ENCODE data around the gene PCBP3. TPM values are rescaled to one million over a fixed set of nuclear protein-coding genes. Genes with fewer than 3 reads are reported as not detected.
"Not testable (repeated sequence)": the region's sequence is repeated elsewhere in the genome, so short reads cannot be mapped to it uniquely, and the experiment has no call there.

The PCBP3 gene
- total RNA-seq, 1 donor from 2014 or later = 8.2 TPM

DNA sequence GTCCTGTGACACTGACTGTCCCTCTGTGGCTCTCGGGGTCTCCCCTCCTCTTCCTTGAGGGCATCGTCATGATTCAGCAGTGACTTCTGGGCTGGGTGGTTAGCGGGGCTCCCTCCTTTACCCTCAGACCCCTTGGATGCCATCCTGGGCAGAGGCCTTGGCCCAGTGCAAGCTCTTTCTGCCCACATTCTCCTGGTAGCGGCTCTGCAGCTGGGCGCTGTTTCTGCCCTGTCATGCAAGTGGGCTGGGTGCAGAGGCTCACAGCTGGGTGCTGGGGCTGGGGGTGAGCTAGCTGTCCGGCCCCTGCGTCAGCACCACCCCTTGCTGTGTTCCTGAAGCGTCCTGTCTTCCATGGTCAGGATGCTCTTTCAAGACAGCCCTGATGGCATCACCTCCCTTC, 158.5 kb downstream of the PCBP3 start:
- no peak for DNase-seq (ENCODE audit: low spot score)
- no peaks in the 10 kb centered on the region for H3K9me3 Mint-ChIP-seq
- intact Hi-C loops (cut with micrococcal nuclease) = no loop called here
- no peaks in the 10 kb centered on the region for H3K4me1 Mint-ChIP-seq (ENCODE audit: low read depth)
- no peak overlapping the region for H3K4me3 Mint-ChIP-seq
- H3K36me3 Mint-ChIP-seq (ENCODE audit: low read depth) = no peaks in the 10 kb centered on the region
- H3K27me3 Mint-ChIP-seq (ENCODE audit: insufficient read depth) = no peaks in the 10 kb centered on the region
- no peak overlapping the region for H3K27ac Mint-ChIP-seq

DNA sequence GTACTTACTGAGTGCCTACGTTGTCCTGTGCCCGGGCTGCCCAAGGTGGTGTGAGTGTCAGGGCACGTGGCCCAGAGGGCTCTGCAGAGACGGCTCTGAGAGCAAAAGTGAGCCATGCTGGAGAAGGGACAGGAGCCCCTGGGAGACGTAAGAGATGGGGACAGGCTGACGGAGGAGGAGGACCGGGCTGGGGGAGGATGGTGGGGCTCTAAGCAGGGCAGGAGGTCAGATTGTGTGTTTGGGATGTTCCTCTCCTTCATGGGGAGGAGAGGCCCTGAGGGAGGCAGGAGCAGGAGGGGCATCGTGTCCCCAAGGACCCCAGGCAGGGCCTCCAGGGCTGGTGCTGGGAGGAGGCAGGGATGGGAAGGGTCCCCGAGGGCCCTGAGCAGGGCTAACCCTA, 158.9 kb downstream of the PCBP3 start:
- no peaks in the 10 kb centered on the region for H3K36me3 Mint-ChIP-seq (ENCODE audit: low read depth)
- H3K9me3 Mint-ChIP-seq = no peaks in the 10 kb centered on the region
- no peak for DNase-seq (ENCODE audit: low spot score)
- no peaks in the 10 kb centered on the region for H3K4me1 Mint-ChIP-seq (ENCODE audit: low read depth)
- no peaks in the 10 kb centered on the region for H3K27me3 Mint-ChIP-seq (ENCODE audit: insufficient read depth)
- H3K4me3 Mint-ChIP-seq = no peak overlapping the region
- intact Hi-C loops (cut with micrococcal nuclease) = no loop called here
- no peak overlapping the region for H3K27ac Mint-ChIP-seq

DNA sequence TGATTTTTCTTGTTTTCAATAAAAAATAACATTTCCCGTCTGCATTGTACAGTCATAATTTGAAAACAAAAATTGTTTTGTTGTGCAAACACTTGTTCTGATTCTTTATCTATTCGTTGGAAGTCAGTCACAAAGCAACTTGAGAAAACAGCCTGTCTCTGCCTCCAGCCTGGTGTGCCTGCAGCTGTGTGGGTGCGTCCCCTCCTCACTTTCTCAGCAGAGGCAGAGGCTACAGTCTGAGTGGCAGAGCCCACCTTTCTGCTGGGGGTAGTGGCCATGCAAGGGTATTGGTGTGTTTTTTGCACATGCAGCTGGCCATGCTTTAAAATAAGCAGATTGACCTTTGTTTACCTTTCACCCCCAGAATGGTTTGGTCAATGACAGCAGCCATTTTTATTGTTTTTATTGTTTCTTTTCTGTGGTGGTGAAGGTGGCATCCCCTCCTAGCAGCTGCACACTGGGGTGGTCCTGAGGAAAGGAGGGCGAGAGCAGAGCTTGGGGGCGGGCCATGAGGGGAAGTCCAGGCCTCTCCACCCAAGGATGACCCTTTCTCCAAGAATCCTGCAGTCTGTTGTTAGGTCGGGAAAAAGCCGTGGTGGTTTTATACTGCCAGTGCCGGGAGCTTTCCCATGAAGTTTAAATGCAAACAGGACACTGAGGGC, 159.6 kb downstream of the PCBP3 start:
- H3K36me3 Mint-ChIP-seq (ENCODE audit: low read depth) = no peaks in the 10 kb centered on the region
- no peak overlapping the region for H3K27ac Mint-ChIP-seq
- no peak overlapping the region for H3K4me3 Mint-ChIP-seq
- H3K9me3 Mint-ChIP-seq = no peaks in the 10 kb centered on the region
- DNase-seq (ENCODE audit: low spot score) = no peak
- intact Hi-C loops (cut with micrococcal nuclease) = no loop called here
- no peaks in the 10 kb centered on the region for H3K27me3 Mint-ChIP-seq (ENCODE audit: insufficient read depth)
- H3K4me1 Mint-ChIP-seq (ENCODE audit: low read depth) = no peaks in the 10 kb centered on the region

DNA sequence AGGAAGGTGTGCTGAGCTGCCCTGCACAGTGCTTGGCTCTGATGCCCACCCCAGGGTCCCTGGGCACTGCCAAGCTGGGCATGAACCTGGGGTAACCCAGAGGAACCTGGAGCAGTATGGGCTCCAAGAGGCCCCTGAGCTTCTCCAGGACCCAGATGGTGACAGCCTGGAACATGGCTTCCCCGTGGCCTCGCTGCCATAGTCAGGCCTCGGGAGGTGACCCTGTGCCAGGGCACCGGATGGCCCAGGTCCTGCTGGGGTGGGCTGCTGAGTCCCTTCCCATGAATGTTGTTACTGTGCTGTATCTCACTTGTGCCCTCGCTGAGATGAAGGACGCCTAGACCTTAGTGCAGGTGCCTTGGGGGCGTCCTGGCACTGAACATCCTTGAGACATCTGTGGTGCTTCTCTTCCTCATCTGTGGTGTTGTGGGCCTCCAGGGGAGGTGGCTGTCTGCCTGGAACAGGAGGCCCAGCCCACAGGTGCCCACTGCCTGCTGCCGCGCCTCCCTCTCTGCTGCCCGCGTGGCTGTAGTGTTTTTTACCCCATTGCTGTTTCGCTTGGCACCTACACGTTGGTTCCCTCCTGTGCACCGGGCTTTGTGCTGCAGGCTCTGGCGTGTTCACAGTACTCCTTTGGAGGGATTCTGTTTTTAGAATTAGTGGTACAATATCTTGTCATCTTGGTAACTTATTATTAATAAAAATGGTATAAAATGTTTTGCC, 160.3 kb downstream of the PCBP3 start:
- no peaks in the 10 kb centered on the region for H3K9me3 Mint-ChIP-seq
- DNase-seq (ENCODE audit: low spot score) = no peak
- no peaks in the 10 kb centered on the region for H3K36me3 Mint-ChIP-seq (ENCODE audit: low read depth)
- no peaks in the 10 kb centered on the region for H3K27me3 Mint-ChIP-seq (ENCODE audit: insufficient read depth)
- H3K4me3 Mint-ChIP-seq = no peak overlapping the region
- intact Hi-C loops (cut with micrococcal nuclease) = no loop called here
- no peak overlapping the region for H3K27ac Mint-ChIP-seq
- H3K4me1 Mint-ChIP-seq (ENCODE audit: low read depth) = no peaks in the 10 kb centered on the region

DNA sequence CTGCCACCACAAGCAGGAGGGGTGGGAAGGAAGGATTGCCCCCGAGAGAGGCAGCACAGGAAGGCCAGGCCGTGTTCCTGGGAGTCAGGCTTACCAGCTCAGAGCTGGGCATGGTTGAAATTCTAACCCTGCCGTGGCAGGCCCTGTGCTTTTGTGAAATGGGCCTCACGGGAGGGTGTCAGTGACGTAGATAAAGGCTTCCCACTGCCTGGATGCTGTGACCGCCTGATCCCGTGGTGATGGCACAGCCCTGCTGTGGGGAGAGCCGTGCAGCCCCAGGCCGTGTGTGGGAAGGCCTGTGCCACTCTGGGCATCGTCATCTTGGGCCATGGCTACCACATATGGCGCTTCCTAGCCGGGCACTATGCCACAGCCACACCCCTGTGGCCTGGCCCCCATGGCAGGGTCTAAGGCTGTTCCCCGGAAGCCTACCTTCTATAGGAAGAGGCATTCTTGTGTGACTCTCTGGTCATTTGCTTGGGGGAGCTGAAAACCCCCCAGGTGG, 161.3 kb downstream of the PCBP3 start:
- Mint-ChIP-seq H3K36me3 (ENCODE audit: low read depth) (no peaks in the 10 kb centered on the region), H3K4me1 (ENCODE audit: low read depth) (no peaks in the 10 kb centered on the region), H3K27me3 (ENCODE audit: insufficient read depth) (no peaks in the 10 kb centered on the region), H3K4me3 (no peak overlapping the region), H3K9me3 (no peaks in the 10 kb centered on the region), H3K27ac (no peak overlapping the region)
- intact Hi-C loops (cut with micrococcal nuclease) = no loop called here
- no peak for DNase-seq (ENCODE audit: low spot score)

DNA sequence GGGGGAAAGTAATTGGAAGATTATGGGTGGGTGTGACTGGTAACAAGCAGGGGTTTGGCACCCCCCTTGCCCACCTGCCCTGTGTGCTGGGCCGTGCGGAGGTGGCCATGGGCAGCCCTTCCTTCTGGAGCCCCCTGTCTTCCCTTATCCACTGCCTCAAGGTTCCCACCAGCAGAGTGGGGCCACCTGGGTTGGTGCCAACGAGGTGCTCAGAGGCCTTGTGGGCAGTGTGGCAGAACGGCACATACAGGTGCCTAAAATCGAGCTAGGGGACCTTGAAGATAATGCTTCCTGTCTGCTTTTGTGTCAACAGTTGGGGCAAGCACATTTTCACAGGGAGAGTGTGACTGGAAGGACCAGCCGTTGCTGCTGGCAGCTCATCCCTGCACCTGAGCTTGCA, 161.8 kb downstream of the PCBP3 start:
- intact Hi-C loops (cut with micrococcal nuclease) = no loop called here

DNA sequence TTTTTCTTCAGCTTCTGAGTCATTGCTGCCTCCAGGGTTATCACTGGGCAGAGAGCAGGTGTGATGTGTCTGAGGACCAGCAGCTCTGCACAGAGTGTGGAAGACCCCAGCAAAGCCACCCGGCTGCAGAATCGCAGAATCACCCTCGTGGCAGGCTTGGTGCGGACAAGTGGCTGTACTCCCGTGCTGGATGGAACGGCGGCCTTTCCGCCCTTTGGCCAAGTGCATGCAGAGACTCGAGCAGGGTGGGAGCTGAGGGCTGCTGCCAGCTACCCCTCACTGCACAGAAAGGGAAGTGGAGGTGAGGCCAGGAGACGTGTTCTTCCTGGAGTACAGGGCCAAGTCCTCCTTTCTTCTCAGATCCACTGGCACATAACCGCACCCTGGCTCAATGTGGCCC, 162.5 kb downstream of the PCBP3 start:
- Mint-ChIP-seq H3K27ac (no peak overlapping the region), H3K4me1 (ENCODE audit: low read depth) (no peaks in the 10 kb centered on the region), H3K9me3 (no peaks in the 10 kb centered on the region), H3K27me3 (ENCODE audit: insufficient read depth) (no peaks in the 10 kb centered on the region), H3K36me3 (ENCODE audit: low read depth) (no peaks in the 10 kb centered on the region), H3K4me3 (no peak overlapping the region)
- DNase-seq (ENCODE audit: low spot score) = no peak
- intact Hi-C loops (cut with micrococcal nuclease) = no loop called here

More for the DNA sequence above, 161.8 kb downstream of the PCBP3 start:
- no peaks in the 10 kb centered on the region for H3K4me1 Mint-ChIP-seq (ENCODE audit: low read depth)
- H3K4me3 Mint-ChIP-seq = no peak overlapping the region
- H3K27me3 Mint-ChIP-seq (ENCODE audit: insufficient read depth) = no peaks in the 10 kb centered on the region
- H3K27ac Mint-ChIP-seq = no peak overlapping the region
- DNase-seq (ENCODE audit: low spot score) = no peak
- H3K36me3 Mint-ChIP-seq (ENCODE audit: low read depth) = no peaks in the 10 kb centered on the region
- H3K9me3 Mint-ChIP-seq = no peaks in the 10 kb centered on the region

DNA sequence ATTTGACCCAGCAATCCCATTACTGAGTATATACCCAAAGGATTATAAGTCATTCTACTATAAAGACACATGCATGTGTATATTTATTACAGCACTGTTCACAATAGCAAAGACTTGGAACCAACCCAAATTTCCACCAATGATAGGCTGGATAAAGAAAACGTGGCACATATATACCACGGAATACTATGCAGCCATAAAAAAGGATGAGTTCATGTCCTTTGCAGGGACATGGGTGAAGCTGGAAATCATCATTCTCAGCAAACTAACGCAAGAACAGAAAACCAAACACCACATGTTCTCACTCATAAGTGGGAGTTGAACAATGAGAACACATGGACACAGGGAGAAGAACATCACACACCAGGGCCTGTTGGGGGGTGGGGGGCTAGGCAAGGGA, 165.1 kb downstream of the PCBP3 start:
- H3K27ac Mint-ChIP-seq; intact Hi-C loops (cut with micrococcal nuclease); H3K9me3 Mint-ChIP-seq: not testable (repeated sequence)

DNA sequence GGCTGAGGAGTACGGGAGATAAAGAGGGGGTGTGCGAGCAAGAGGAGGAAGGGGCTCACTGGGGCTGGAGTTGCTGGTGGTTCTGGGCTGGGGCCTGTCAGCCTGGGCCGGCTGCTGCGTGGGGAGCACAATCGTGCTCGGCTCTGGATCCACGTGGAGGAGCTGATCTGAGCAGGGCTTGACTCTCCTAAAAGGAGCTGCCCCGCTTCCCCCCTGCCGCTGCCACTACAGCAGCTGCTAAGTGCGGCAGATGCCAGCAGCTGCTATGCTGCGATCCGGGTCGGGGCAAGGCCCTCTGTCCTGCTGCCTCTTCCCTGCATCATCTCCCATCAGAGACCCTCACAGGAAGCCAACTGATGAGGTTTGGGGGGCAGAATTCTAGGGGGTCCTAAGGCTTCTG, 165.9 kb downstream of the PCBP3 start:
- H3K4me1 Mint-ChIP-seq (ENCODE audit: low read depth) = no peaks in the 10 kb centered on the region
- intact Hi-C loops (cut with micrococcal nuclease) = no loop called here
- H3K4me3 Mint-ChIP-seq = no peak overlapping the region
- DNase-seq (ENCODE audit: low spot score) = no peak
- peaks cover 3% of the 10 kb centered on the region for H3K9me3 Mint-ChIP-seq
- H3K36me3 Mint-ChIP-seq (ENCODE audit: low read depth) = peaks cover 2% of the 10 kb centered on the region
- H3K27me3 Mint-ChIP-seq (ENCODE audit: insufficient read depth) = no peaks in the 10 kb centered on the region
- no peak overlapping the region for H3K27ac Mint-ChIP-seq

More for the DNA sequence above, 165.1 kb downstream of the PCBP3 start:
- H3K4me3 Mint-ChIP-seq; H3K36me3 Mint-ChIP-seq (ENCODE audit: low read depth); DNase-seq (ENCODE audit: low spot score); H3K27me3 Mint-ChIP-seq (ENCODE audit: insufficient read depth); H3K4me1 Mint-ChIP-seq (ENCODE audit: low read depth): not testable (repeated sequence)

DNA sequence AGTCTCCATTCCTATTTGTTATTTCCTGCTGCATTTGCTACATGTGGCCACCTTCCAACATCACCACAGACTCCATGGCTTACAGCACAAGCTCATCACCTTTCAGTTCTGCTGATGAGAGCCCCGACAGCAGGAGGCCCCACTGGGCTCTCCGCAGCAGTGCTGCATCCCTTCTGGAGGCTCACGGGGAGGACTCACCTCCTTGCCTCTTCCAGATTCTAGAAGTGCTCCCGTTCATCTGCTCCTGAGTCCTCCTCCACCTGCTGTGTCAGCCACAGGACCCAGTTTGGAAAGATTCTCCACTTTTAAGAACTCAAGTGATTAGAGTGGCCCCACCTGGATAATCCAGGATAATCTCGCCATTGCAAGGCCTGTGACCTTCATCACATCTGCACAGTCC, 167.6 kb downstream of the PCBP3 start:
- Mint-ChIP-seq H3K4me1 (ENCODE audit: low read depth) (no peaks in the 10 kb centered on the region), H3K27me3 (ENCODE audit: insufficient read depth) (no peaks in the 10 kb centered on the region), H3K9me3 (peaks cover 3% of the 10 kb centered on the region), H3K4me3 (no peak overlapping the region), H3K36me3 (ENCODE audit: low read depth) (peaks cover 2% of the 10 kb centered on the region), H3K27ac (no peak overlapping the region)
- intact Hi-C loops (cut with micrococcal nuclease) = no loop called here
- no peak for DNase-seq (ENCODE audit: low spot score)

DNA sequence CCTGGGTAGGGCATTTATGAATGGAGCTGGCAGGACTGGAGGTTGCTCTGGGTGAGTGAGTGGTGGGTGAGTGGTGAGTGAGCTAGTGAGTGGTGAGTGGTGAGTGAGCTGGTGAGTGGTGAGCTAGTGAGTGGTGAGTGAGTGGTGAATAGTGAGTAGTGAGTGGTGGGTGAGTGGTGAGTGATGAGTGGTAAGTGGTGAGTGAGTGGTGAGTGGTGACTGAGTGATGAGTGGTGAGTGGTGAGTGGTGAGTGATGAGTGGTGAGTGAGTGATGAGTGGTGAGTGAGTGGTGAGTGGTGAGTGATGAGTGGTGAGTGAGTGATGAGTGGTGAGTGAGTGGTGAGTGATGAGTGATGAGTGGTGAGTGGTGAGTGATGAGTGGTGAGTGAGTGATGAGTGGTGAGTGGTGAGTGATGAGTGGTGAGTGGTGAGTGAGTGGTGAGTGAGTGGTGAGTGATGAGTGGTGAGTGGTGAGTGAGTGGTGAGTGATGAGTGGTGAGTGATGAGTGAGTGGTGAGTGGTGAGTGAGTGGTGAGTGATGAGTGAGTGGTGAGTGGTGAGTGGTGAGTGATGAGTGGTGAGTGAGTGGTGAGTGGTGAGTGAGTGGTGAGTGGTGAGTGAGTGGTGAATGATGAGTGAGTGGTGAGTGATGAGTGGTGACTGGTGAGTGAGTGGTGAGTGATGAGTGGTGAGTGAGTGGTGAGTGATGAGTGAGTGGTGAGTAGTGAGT, 170.8 kb downstream of the PCBP3 start:
- intact Hi-C loops (cut with micrococcal nuclease) = loop anchor here (1.0 kb wide), 1 partner anchor 46 kb away; no protein-coding TSS in a partner anchor
- not testable (repeated sequence) for H3K9me3 Mint-ChIP-seq; H3K27ac Mint-ChIP-seq; H3K4me3 Mint-ChIP-seq; H3K36me3 Mint-ChIP-seq (ENCODE audit: low read depth); DNase-seq (ENCODE audit: low spot score); H3K27me3 Mint-ChIP-seq (ENCODE audit: insufficient read depth)
- peaks cover 23% of the 10 kb centered on the region for H3K4me1 Mint-ChIP-seq (ENCODE audit: low read depth)

DNA sequence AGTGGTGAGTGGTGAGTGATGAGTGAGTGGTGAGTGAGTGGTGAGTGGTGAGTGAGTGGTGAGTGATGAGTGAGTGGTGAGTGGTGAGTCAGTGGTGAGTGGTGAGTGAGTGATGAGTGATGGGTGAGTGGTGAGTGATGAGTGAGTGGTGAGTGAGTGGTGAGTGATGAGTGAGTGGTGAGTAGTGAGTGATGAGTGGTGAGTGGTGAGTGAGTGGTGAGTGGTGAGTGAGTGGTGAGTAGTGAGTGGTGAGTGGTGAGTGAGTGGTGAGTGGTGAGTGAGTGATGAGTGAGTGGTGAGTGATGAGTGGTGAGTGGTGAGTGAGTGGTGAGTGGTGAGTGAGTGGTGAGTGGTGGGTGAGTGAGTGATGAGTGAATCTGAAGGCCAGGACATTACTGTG, 172.3 kb downstream of the PCBP3 start:
- DNase-seq (ENCODE audit: low spot score); H3K27me3 Mint-ChIP-seq (ENCODE audit: insufficient read depth); H3K4me3 Mint-ChIP-seq; H3K27ac Mint-ChIP-seq; H3K36me3 Mint-ChIP-seq (ENCODE audit: low read depth); H3K9me3 Mint-ChIP-seq: not testable (repeated sequence)
- intact Hi-C loops (cut with micrococcal nuclease) = loop anchor here (5.0 kb wide), 1 partner anchor 72 kb away; no protein-coding TSS in a partner anchor
- peaks cover 36% of the 10 kb centered on the region for H3K4me1 Mint-ChIP-seq (ENCODE audit: low read depth)

DNA sequence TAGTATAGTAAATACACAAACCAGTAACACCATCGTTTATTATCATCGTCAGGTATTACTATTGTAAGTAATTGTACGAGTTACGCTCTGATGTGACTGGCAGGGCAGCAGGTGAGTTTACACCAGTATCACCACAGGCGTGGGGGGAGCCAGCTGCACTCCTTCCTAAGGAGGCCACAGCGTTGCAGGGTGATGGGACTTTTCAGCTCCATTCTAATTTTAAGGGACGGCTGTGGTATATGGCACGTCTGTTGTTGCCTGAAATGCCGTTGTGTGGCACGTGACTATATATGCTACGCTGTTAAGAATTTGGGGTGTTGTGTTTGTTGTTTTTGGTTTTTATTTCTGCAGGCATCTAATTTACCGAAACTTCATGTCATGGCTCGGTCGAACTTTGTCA, 173.3 kb downstream of the PCBP3 start:
- Mint-ChIP-seq H3K27me3 (ENCODE audit: insufficient read depth) (no peaks in the 10 kb centered on the region), H3K4me3 (no peak overlapping the region), H3K27ac (peak overlapping the region; percentile 61), H3K36me3 (ENCODE audit: low read depth) (peaks cover 4% of the 10 kb centered on the region), H3K9me3 (peaks cover 3% of the 10 kb centered on the region), H3K4me1 (ENCODE audit: low read depth) (peaks cover 45% of the 10 kb centered on the region)
- no peak for DNase-seq (ENCODE audit: low spot score)
- intact Hi-C loops (cut with micrococcal nuclease) = loop anchor here (5.0 kb wide), 1 partner anchor 71 kb away; no protein-coding TSS in a partner anchor

All from activated T-helper 1 cell treated with anti-CD3 and anti-CD28 coated beads, Interleukin-12 subunit alpha, Interleukin-12 subunit beta, Interleukin-2, Interleukin-4 antibody, amounts not matched to agents 30 ng/mL and 10 ng/mL and 1 ng/mL, durations not matched to agents 14 hours and 24 hours and 36 hours (primary cell).